Body of pancreas (tissue), 4 donors: Measurements from ENCODE around the gene SERPINA1.

Experiments
- POLR2A ChIP-seq, 3 donors: fragments of 450-650 bp; IDR thresholded peaks; one replicate each; pipeline ENCODE4 v1.6.1; 2016; ENCODE audit warnings: antibody characterized with exemption in 3 of 3, mild to moderate bottlenecking in 2 of 3
- TF ChIP-seq, protein P1 (sequence below), 7 experiments: fragments of 450-650 bp in 4 of 7; fragments of 200-600 bp in 3 of 7; sonication (generic) in 3 of 7; IDR thresholded peaks; one replicate each; pipeline ENCODE4 v1.5.1; 2016 to 2019; ENCODE audit warnings: antibody characterized with exemption in 7 of 7

DNA sequence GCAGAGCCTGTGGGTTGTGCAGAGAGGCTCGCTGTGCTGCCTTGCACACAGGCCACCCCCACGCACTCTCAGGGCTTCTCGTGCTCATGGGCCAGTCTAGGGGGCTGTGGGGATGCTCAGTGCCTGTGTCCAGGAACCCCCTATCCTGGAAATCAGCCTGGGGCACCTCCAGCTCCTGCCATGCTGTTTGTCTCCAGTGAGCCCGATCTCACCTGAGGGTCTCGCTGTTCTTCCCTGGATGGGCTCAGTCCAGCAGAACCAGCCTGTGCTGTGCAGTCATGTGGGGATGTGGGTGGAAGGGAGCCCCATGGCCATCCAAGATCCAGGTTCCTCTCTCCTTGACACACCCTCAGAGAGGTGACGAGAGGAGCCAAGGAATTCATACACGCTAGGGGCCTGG is 26.7 kb downstream of the SERPINA1 start:
- TF ChIP-seq POLR2A (IDR thresholded peaks at IDR 0.05), result no peak
- TF ChIP-seq, protein P1, sequence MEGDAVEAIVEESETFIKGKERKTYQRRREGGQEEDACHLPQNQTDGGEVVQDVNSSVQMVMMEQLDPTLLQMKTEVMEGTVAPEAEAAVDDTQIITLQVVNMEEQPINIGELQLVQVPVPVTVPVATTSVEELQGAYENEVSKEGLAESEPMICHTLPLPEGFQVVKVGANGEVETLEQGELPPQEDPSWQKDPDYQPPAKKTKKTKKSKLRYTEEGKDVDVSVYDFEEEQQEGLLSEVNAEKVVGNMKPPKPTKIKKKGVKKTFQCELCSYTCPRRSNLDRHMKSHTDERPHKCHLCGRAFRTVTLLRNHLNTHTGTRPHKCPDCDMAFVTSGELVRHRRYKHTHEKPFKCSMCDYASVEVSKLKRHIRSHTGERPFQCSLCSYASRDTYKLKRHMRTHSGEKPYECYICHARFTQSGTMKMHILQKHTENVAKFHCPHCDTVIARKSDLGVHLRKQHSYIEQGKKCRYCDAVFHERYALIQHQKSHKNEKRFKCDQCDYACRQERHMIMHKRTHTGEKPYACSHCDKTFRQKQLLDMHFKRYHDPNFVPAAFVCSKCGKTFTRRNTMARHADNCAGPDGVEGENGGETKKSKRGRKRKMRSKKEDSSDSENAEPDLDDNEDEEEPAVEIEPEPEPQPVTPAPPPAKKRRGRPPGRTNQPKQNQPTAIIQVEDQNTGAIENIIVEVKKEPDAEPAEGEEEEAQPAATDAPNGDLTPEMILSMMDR (IDR thresholded peaks at IDR 0.05), result no peak
